Measurements from ENCODE around the gene STOX1. TPM values are rescaled to one million over a fixed set of nuclear protein-coding genes. Genes with fewer than 3 reads are reported as not detected.
"Not testable (repeated sequence)": the region's sequence is repeated elsewhere in the genome, so short reads cannot be mapped to it uniquely, and the experiment has no call there.

The STOX1 gene
- total RNA-seq, 3 donors from 2014 or later (not counting 1 experiment from before 2014, with no cell fraction given): 0.07 TPM; not detected in 2

DNA sequence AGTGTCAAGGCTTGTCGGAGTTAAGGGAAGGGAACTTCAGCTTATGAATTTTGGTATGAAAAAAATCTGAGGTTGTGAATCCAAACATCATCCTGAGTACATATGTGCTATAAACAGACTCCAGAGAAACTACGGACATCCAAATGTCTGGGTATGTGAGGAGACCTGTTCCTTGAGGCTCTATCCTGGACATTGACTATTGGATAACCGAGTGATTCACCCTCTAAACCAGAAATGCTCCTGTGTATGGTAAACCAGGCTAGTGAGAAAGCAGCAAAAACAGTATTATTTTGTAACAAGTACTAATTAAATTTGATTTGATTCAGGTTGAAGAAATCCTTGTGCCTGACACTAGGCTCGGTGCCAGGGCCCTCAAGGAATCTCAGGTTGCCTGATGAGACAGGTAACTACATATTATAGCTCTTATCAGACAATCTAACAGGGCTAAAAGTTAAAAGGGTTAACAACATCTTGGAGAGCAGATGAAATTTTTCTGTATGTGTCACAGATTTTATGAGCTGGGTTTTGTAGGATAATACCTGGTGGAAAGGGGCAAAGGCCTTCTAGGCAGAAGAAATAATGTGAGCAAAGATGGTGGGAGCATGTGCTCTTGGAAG lies 10.4 kb upstream of the STOX1 start:
- Histone ChIP-seq H3K4me1 (ENCODE audit: control insufficient read depth, insufficient read depth, low read length) (no peaks in the 10 kb centered on the region), H3K27me3 (ENCODE audit: control insufficient read depth, insufficient read depth, low read length) (no peaks in the 10 kb centered on the region), H3K9me3 (ENCODE audit: control insufficient read depth, insufficient read depth, low read length) (no peaks in the 10 kb centered on the region), H3K36me3 (ENCODE audit: control insufficient read depth, insufficient read depth, low read length) (no peaks in the 10 kb centered on the region), H3K4me3 (ENCODE audit: low read length) (no peak overlapping the region), H3K27ac (ENCODE audit: low read length) (no peak overlapping the region)
- DNase-seq (no peak), ATAC-seq (no peak)
- H3K4me1 Mint-ChIP-seq: no peaks in the 10 kb centered on the region
- H3K4me3 Mint-ChIP-seq: no peak overlapping the region
- H3K27ac Mint-ChIP-seq: no peak overlapping the region
- intact Hi-C loops (cut with micrococcal nuclease): no loop called here
- no peaks in the 10 kb centered on the region for H3K27me3 Mint-ChIP-seq (ENCODE audit: low read depth in 2 of 2)
- no peaks in the 10 kb centered on the region for H3K9me3 Mint-ChIP-seq
- TF ChIP-seq, protein P1, sequence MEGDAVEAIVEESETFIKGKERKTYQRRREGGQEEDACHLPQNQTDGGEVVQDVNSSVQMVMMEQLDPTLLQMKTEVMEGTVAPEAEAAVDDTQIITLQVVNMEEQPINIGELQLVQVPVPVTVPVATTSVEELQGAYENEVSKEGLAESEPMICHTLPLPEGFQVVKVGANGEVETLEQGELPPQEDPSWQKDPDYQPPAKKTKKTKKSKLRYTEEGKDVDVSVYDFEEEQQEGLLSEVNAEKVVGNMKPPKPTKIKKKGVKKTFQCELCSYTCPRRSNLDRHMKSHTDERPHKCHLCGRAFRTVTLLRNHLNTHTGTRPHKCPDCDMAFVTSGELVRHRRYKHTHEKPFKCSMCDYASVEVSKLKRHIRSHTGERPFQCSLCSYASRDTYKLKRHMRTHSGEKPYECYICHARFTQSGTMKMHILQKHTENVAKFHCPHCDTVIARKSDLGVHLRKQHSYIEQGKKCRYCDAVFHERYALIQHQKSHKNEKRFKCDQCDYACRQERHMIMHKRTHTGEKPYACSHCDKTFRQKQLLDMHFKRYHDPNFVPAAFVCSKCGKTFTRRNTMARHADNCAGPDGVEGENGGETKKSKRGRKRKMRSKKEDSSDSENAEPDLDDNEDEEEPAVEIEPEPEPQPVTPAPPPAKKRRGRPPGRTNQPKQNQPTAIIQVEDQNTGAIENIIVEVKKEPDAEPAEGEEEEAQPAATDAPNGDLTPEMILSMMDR (IDR thresholded peaks at IDR 0.05): no peak
- 64% methylated on average over 3 of the region's 4 CpGs for WGBS (ENCODE audit: insufficient coverage)
- H3K36me3 Mint-ChIP-seq: no peaks in the 10 kb centered on the region

DNA sequence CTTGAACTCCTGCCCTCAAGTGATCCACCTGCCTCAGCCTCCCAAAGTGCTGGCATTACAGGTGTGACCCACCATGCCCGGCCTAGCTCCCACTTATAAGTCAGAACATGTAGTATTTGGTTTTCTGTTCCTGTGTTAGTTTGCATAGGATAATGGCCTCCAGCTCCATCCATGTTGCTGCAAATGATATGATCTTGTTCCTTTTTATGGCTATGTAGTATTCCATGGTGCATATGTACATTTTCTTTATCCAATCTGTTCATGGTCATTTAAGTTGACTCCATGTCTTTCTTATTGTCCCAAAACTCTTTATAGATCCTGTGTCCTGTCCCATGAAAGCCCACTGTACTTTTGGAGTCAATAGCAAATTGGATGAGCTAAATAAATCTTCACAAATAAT lies 7.0 kb upstream of the STOX1 start:
- DNase-seq; intact Hi-C loops (cut with micrococcal nuclease); H3K36me3 ChIP-seq (ENCODE audit: control insufficient read depth, insufficient read depth, low read length); H3K4me1 ChIP-seq (ENCODE audit: control insufficient read depth, insufficient read depth, low read length); H3K9me3 ChIP-seq (ENCODE audit: control insufficient read depth, insufficient read depth, low read length); H3K27me3 ChIP-seq (ENCODE audit: control insufficient read depth, insufficient read depth, low read length); H3K27me3 Mint-ChIP-seq (ENCODE audit: low read depth in 2 of 2); H3K4me1 Mint-ChIP-seq; H3K36me3 Mint-ChIP-seq; H3K4me3 ChIP-seq (ENCODE audit: low read length); H3K4me3 Mint-ChIP-seq; H3K27ac Mint-ChIP-seq; H3K27ac ChIP-seq (ENCODE audit: low read length); H3K9me3 Mint-ChIP-seq; ATAC-seq: not testable (repeated sequence)
- WGBS (ENCODE audit: insufficient coverage): 100% methylated on average over 1 of the region's 1 CpG

DNA sequence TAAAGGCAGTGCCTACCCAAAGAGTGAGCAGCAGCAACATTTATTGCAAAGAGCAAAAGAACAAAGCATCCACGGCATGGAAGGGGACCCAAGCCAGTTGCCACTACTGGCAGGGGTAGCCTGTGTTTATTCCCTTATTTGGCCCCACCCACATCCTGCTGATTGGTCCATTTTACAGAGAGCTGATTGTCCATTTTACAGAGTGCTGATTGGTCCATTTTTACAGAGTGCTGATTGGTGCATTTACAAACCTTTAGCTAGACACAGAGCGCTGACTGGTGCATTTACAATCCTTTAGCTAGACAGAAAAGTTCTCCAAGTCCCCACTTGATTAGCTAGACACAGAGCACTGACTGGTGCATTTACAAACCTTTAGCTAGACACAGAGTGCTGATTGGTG lies 4.7 kb upstream of the STOX1 start:
- H3K9me3 ChIP-seq (ENCODE audit: control insufficient read depth, insufficient read depth, low read length); H3K27ac Mint-ChIP-seq; H3K36me3 Mint-ChIP-seq; H3K4me1 ChIP-seq (ENCODE audit: control insufficient read depth, insufficient read depth, low read length); H3K27me3 Mint-ChIP-seq (ENCODE audit: low read depth in 2 of 2); H3K4me1 Mint-ChIP-seq; DNase-seq; H3K36me3 ChIP-seq (ENCODE audit: control insufficient read depth, insufficient read depth, low read length); H3K9me3 Mint-ChIP-seq; ATAC-seq; H3K4me3 ChIP-seq (ENCODE audit: low read length); H3K4me3 Mint-ChIP-seq; intact Hi-C loops (cut with micrococcal nuclease); H3K27me3 ChIP-seq (ENCODE audit: control insufficient read depth, insufficient read depth, low read length); H3K27ac ChIP-seq (ENCODE audit: low read length): not testable (repeated sequence)
- 97% methylated on average over 2 of the region's 2 CpGs for WGBS (ENCODE audit: insufficient coverage)

DNA sequence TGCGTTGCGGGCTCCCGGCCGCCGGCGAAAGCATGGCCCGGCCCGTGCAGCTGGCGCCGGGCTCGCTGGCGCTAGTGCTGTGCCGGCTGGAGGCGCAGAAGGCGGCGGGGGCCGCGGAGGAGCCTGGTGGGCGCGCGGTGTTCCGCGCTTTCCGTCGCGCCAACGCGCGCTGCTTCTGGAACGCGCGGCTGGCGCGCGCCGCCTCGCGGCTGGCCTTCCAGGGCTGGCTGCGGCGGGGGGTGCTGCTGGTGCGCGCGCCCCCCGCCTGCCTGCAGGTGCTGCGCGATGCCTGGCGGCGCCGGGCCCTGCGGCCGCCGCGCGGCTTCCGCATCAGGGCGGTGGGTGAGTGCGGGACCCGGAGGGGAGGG lies 245 bp downstream of the STOX1 start:
- H3K4me3 ChIP-seq (ENCODE audit: low read length); intact Hi-C loops (cut with micrococcal nuclease); H3K27ac ChIP-seq (ENCODE audit: low read length); H3K27me3 Mint-ChIP-seq (ENCODE audit: low read depth in 2 of 2); H3K36me3 ChIP-seq (ENCODE audit: control insufficient read depth, insufficient read depth, low read length); H3K9me3 ChIP-seq (ENCODE audit: control insufficient read depth, insufficient read depth, low read length); H3K27ac Mint-ChIP-seq; H3K9me3 Mint-ChIP-seq; H3K27me3 ChIP-seq (ENCODE audit: control insufficient read depth, insufficient read depth, low read length); H3K4me3 Mint-ChIP-seq; H3K36me3 Mint-ChIP-seq; H3K4me1 ChIP-seq (ENCODE audit: control insufficient read depth, insufficient read depth, low read length); DNase-seq; H3K4me1 Mint-ChIP-seq: not testable (repeated sequence)
- ATAC-seq: peak; percentile 31 to 62 (median 58)
- 0% methylated on average over 6 of the region's 58 CpGs for WGBS (ENCODE audit: insufficient coverage)

DNA sequence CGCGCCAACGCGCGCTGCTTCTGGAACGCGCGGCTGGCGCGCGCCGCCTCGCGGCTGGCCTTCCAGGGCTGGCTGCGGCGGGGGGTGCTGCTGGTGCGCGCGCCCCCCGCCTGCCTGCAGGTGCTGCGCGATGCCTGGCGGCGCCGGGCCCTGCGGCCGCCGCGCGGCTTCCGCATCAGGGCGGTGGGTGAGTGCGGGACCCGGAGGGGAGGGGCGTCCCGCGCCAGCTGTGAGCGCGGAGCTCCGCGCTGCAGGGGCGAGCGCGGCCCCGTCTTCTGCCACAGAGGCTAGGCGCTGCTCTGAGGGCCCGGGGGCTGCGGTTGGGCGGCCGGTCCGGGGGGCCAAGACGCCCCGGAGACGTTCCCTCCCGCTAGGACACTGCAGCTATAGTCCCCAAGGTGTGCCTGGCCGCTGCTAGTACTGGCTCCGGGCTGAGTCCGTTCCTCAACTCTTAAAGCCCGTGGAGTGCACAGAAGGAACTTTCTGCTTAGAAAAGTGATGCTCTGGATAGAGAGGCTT lies 811 bp downstream of the STOX1 start:
- H3K9me3 Mint-ChIP-seq; H3K27me3 ChIP-seq (ENCODE audit: control insufficient read depth, insufficient read depth, low read length); H3K27ac ChIP-seq (ENCODE audit: low read length); H3K36me3 ChIP-seq (ENCODE audit: control insufficient read depth, insufficient read depth, low read length); intact Hi-C loops (cut with micrococcal nuclease); H3K4me1 ChIP-seq (ENCODE audit: control insufficient read depth, insufficient read depth, low read length); H3K4me3 ChIP-seq (ENCODE audit: low read length); H3K27me3 Mint-ChIP-seq (ENCODE audit: low read depth in 2 of 2); H3K27ac Mint-ChIP-seq; H3K4me1 Mint-ChIP-seq; H3K9me3 ChIP-seq (ENCODE audit: control insufficient read depth, insufficient read depth, low read length); H3K36me3 Mint-ChIP-seq: not testable (repeated sequence)
- ATAC-seq (peak; percentile 37 to 66 (median 63)), DNase-seq (peak in 1 of 2 donors; percentile 47)
- peak overlapping the region; percentile 25 for H3K4me3 Mint-ChIP-seq
- under 1% methylated on average over 37 of the region's 59 CpGs for WGBS (ENCODE audit: insufficient coverage)
